GM21390 (cell line): ENCODE measurements around the gene EFHC1.
"Not testable (repeated sequence)": the region's sequence is repeated elsewhere in the genome, so short reads cannot be mapped to it uniquely, and the experiment has no call there.

Experiments used
- ATAC-seq: cut with Tn5 transposase; IDR thresholded peaks from one replicate; pipeline ENCODE4 v1.9.1; 2021; ENCODE audit not compliant: unreplicated experiment

Gene EFHC1

DNA sequence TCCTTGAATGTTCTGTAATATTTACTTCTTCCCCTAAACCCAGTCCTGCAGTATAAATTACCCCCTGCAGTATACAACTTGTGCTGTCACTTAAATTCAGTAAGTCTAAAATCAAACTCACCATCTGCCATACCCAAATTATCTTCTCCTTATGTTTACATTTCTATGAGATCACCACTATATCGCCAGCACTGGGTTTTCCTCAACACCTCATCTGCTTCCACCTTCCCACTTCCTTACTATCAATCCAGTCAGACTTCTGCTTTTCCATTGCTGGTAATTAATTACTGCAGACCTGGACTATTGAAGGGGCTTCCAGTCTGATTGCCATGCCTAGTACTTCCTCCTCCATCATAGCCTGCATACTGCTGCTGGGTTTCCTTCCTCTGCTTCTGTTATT is 15.2 kb downstream of the EFHC1 start:
- ATAC-seq, result no peak

GRCh38 chr6:52438926-52439325 is 18.8 kb downstream of the EFHC1 start:
- ATAC-seq, result no peak

- ATAC-seq, result no peak
These were observed 34.4 kb downstream of the EFHC1 start for GRCh38 chr6:52454556-52454955.

DNA sequence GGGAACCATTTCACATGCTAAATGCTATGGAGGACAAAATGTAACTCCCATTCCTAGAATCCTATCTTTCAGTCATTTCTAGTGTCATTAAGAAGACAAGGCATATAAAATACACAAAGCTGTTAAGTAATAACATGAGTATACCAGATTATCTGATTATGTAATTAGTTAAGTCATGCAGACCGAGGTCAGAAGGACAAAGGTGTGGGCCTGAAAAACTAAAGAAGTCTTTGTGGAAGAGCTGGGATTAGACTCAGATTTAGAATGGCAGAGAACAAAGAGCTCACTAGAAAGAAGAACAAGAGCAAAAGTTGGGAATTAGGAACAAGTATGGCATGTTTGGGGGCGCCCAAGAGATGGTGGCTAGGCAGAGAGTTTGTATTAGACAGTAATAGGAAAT is 37.0 kb downstream of the EFHC1 start:
- ATAC-seq, result no peak

DNA sequence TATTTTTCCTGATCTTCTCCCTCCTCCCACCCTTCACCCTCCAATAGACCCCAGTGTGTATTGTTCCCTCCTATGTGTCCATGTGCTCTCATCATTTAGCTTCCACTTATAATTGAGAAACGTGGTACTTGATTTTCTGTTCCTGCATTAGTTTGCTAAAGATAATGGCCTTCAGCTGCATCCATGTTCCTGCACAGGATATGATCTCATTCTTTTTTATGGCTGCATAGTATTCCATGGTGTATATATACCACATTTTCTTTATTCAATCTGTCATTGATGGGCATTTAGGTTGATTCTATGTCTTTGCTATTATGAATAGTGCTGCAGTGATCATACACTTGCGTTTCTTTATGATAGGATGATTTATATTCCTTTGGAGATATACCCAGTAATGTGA is 41.1 kb downstream of the EFHC1 start:
- ATAC-seq, result not testable (repeated sequence)

- ATAC-seq, result no peak
These were observed 54.0 kb downstream of the EFHC1 start for GRCh38 chr6:52474173-52474572.

GRCh38 chr6:52475307-52475706 is 55.2 kb downstream of the EFHC1 start:
- ATAC-seq, result no peak

DNA sequence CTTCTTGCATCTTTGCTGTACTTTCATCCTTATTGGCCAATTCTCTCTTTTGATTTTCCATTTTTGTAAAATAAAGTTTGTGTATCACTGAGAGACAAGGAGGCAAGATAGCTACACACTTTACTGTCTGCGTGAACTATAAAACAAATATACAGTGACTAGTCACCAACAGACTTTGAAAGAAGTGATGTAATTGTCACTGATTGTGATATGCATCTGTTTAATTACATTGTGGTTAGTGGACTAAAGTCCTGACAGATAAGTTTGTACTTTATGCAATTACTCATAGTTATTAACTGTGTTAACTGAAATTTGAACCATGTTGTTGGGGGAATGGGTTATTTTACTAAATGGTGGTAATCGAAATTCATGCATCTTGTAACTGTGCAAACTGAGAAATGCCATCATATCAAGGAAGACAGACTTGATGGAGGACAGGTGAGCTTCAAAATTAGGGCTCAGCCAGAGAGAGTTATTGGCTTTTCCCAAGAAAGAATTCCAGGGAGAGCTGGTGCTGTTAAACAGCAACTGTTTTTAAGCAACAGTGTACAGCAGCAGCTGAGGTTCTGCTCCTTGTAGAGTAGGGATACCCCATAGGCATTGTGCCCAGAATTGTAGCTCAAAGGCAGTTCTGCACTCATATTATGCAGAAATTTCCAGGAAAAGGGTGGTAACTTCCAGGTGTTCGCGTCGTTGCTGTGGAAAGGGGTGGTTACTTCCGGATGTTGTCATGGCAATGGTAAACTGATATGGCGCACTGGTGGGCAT is 62.9 kb downstream of the EFHC1 start:
- ATAC-seq, result no peak

DNA sequence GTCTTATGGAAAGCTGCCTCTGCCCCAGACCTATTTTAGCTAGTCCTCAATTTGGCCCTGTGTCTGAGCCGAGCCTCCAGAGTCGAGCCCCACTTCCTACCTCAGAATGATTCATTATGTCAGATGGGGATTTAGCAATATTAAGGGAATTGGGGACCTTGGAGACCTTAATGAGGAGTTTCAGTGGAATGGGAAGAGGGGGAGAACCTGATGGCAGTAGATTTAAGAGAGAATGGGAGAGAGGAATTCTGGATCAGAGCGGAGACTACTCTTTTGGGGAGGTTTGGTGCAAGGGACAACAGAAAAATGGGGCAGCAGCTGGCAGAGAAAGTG is 63.5 kb downstream of the EFHC1 start:
- no peak for ATAC-seq

DNA sequence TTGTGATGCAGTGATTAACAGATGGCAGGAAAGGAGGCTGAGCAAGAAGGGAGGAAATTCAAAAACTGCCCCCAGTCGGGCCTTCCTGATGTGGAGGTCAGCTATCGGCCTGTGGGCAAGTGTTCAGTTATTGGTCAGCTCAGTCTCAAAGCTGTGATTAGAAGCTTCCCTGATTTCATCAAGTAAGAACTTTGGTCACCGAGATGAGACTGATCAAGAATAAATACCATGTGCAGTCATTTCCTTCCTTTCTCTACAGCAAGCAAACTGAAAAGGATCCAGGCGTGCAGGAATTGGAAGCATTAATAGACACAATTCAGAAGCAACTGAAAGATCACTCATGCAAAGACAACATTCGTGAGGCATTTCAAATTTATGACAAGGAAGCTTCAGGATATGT is 69.7 kb downstream of the EFHC1 start:
- no peak for ATAC-seq

DNA sequence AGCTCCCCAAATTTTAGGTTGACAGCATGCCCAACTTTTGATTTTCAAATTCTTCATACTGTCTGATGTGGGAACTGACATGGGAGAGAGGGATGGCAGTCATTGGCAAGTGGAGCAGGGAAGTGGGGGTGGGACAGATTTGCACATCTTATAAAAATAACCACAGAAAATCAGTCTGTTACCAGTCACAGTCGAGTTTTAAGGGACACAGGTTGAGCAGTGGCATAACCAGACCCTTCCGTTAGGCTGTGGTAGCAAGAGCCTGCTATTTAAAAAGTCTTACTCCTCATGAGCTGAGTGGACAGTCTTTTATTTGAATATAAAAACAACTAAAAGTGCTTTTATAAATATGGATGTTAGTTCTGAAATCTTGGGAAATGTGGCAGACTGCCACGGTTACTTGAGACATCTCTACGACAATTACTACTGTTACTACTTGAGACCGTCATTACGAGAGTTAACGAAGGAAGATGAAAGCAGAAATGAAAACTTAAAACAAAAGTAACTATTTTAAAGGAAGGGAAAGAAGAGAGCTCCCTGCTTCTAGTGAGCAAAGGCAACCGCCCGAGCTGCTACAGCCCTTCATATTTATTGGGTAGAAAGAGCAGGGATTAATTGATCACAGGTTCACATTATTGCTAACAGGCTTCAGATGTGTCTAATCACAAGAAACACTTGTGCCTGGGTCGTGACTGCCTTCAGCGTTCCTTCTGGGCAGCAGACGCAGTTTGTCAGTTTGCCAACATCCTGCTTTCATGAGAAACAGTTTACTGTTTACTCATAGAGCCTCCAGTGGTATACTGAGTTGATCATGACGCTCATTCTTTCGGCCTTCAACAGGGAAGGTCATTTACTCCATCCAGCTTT is 71.3 kb downstream of the EFHC1 start:
- ATAC-seq, result peak; percentile 64

DNA sequence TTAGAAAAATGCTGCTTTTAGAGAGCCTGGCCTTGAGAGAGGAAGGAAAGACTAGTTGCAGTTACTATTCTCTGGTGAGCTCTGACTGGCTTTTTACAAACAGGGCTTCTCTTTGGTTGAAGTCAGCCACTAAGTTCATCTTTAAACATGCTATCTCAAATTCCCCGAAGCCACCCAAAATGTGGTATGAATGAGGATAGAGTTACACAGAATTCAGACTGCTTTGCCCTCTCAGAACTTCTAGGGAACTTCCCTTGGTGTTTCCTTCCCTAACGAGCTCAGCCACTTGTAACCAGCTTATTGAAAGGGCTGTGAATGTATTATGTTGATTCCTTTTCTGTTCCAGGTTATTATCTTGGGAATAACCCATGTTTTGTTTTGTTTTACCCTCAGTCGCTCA is 73.5 kb downstream of the EFHC1 start:
- ATAC-seq, result no peak

- no peak for ATAC-seq
These were observed 74.3 kb downstream of the EFHC1 start for GRCh38 chr6:52494298-52495072.

DNA sequence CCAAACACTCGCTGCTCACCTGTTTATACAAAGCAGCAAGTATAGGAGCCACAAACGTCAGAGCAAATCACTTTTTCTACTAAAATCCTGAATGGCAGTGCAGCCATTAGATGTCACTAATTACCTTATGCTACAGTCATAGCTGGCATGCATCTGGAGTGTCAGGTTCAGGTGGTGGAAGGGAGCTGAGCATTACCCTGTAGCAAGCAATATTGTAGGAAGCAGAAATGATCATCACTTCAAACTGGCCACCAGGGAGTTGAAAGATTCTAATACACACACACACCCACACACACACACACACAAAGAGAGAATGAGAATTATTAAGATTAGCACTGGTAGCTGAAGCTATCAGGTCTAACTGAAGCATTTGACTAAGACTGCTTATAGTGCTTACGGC is 75.8 kb downstream of the EFHC1 start:
- no peak for ATAC-seq

DNA sequence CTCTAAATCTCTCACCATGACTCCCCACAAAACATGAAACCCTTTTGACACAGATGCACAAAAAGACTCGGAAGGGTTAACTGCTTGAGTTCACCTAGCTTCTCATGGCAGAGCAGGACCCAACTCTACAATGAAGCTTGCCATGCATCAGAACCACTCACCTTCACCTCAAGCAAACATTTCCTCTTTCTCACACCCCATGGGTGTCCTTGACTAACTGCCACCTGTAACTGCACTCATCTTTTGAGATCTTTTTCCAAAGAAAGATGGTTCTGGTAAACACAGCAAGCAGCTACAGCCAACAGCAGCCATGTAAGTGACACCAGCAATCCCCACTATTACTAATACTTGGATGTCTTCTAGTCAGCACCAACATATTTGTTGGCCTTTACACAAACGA is 76.5 kb downstream of the EFHC1 start:
- ATAC-seq, result no peak

- peak; percentile 84 for ATAC-seq
These were observed 77.7 kb downstream of the EFHC1 start for GRCh38 chr6:52497652-52498408.

DNA sequence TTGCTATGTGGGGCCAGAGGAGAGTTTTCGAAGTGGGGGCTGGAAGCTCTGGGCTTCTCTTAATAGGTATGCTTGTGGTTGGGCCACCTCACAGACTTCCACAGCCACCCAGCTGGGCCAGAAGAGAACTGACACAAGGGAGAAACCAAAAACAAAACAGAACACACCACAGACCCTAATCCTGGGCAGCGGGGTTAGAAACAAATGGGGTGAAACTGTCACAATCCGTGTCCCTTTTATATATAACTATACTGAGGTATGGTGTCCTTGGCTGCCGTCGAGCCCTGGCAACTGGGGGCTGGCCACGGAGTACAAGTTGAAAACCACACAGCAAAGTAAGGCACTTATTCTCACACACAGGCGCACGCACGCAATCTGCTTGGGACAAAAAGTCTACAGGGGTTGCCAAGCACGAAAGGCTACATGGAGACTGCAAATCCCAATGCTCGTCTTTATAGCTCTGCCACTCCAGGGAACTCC is 78.4 kb downstream of the EFHC1 start:
- ATAC-seq, result peak; percentile 59

DNA sequence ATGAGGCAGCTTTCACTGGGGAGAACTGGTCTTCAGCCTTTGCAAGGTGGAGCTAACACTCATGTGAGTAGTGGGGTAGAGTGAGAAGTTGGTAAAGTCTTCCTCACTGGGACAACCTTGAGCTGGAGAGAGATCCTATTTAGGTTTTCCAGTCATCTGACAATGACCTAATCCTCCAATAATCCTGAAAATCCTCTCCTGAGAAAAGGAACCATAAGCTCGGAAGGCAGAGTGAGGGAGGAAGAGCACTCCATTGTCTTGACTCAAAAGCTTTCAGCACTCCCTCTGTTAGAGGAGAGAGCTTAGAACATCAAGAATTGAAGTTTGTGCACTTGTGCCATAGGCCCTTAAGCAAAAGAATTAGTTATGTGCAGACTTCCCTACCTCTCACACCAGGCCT is 78.9 kb downstream of the EFHC1 start:
- no peak for ATAC-seq

- no peak for ATAC-seq
These were observed 79.6 kb downstream of the EFHC1 start for GRCh38 chr6:52499681-52500236.
